ENCODE data around the gene OCRL.
A peak's percentile ranks its signal among the peaks of the same experiment; 100 is the strongest.

OCRL gene

GRCh38 chrX:129540068-129540653, at the start of gene OCRL:
Gene OCRL (plus strand): TSS chrX:129540259. CDS start chrX:129540440, 181 bp downstream.
- peak; percentile 24 for DNase-seq

- DNase-seq = no peak
Observed at GRCh38 chrX:129490330-129490729, 49.7 kb upstream of the OCRL start.

- no peak for DNase-seq
Observed at GRCh38 chrX:129493643-129494042, 46.4 kb upstream of the OCRL start.

GRCh38 chrX:129494887-129495286, 45.2 kb upstream of the OCRL start:
- no peak for DNase-seq

GRCh38 chrX:129495900-129496299, 44.2 kb upstream of the OCRL start:
- no peak for DNase-seq

- no peak for DNase-seq
Observed at GRCh38 chrX:129496625-129497024, 43.4 kb upstream of the OCRL start.

GRCh38 chrX:129497146-129497843, 42.8 kb upstream of the OCRL start:
- DNase-seq = no peak

- no peak for DNase-seq
Observed at GRCh38 chrX:129510331-129510730, 29.7 kb upstream of the OCRL start.

GRCh38 chrX:129511689-129512088, 28.4 kb upstream of the OCRL start:
- DNase-seq = no peak

- no peak for DNase-seq
Observed at GRCh38 chrX:129512409-129512808, 27.6 kb upstream of the OCRL start.

GRCh38 chrX:129516402-129516801, 23.7 kb upstream of the OCRL start:
- no peak for DNase-seq

GRCh38 chrX:129520151-129520550, 19.9 kb upstream of the OCRL start:
- no peak for DNase-seq

GRCh38 chrX:129522184-129523078, 17.6 kb upstream of the OCRL start:
- peak; percentile 44 for DNase-seq

- DNase-seq = peak; percentile 10
Observed at GRCh38 chrX:129523079-129523911, 16.8 kb upstream of the OCRL start, which contains the start of gene SMARCA1. Gene SMARCA1 (minus strand): TSS chrX:129523490. CDS start chrX:129523370, 120 bp downstream.

- DNase-seq = no peak
Observed at GRCh38 chrX:129524250-129524850, 15.7 kb upstream of the OCRL start.

GRCh38 chrX:129525162-129525561, 14.9 kb upstream of the OCRL start:
- DNase-seq = no peak

GRCh38 chrX:129525896-129526295, 14.2 kb upstream of the OCRL start:
- no peak for DNase-seq

- peak; percentile 50 for DNase-seq
Observed at GRCh38 chrX:129529685-129530281, 10.3 kb upstream of the OCRL start.

GRCh38 chrX:129530410-129530809, 9.6 kb upstream of the OCRL start:
- no peak for DNase-seq

- no peak for DNase-seq
Observed at GRCh38 chrX:129531132-129531531, 8.9 kb upstream of the OCRL start.

GRCh38 chrX:129534816-129535578, 5.1 kb upstream of the OCRL start:
- no peak for DNase-seq

All from DMS79 treated with DMSO at 0.1 percent for 48 hours (cell line).